ENCODE results near the gene PTGIR.

The PTGIR gene

DNA sequence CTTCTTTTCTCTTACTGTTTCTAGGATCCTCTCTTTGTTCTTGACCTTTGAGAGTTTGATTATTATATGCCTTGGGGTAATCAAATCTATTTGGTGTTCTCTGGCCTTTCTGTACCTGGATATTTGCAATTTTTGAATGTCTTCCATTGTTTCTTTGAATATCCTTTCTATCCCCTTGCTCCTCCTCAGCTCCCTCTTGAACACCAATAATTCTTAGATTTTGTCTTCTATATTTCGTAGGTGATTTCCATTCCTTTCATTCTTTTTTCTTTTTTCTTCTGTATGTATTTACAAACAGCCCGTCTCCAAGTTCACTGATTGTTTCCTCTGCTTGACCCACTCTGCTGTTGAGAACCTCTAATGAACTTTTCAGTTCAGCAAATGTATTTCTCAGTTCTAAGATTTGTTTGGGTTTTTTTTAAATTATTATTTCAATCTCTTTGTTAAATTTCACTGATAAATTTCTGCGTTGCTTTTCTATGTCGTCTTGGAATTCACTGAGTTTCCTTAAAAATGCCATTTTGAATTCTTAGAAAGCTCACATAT, 26.4 kb downstream of the PTGIR start:
- no peak for DNase-seq

DNA sequence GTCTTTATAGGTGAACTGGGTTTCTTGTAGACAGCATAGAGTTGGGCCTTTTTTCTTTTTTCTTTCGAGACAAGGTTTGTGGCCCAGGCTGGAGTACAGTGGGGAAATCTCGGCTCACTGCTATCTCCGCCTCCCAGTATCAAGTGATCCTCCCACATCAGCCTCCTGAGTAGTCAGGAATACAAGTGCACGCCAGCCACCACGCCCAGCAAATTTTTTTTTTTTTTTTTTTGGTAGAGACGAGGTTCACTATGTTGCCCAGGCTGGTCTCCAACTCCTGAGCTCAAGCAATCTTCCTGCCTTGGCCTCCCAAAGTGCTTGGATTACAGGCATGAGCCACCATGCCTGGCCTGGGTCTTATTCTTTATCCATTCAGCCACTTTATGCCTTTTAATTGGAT, 28.9 kb downstream of the PTGIR start:
- DNase-seq: no peak

DNA sequence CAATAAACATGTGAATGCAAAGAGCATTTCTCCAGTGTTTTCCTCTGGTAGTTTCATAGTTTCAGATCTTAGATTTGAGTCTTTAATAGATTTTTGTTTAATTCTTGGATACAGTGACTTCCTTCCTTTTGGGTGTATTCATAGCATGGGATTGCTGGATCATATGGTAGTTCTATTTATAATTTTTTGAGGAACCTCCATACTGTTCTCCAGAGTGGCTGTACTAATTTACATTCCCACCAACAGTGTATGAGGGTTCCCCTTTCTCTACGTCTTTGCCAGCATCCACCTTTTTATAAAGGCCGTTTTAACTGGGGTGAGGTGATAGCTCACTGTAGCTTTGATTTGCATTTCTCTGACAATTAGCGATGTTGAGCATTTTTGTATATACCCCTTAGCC, 33.0 kb downstream of the PTGIR start:
- DNase-seq: no peak

DNA sequence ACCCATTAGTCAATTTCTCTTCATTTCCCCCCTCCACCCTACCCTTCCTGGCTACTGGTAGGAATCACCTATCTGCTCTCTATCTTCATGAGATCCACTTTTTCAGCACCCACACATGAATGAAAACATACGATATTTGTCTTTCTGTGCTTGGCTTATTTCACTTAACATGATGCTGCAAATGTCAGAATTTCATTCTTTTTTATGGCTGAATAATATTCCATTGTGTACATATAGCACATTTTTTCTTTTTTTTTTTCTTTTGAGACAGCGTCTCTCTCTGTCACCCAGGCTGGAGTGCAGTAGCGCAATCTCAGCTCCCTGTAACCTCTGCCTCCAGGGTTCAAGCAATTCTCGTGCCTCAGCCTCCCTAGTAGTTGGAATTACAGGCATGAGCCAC, 33.6 kb downstream of the PTGIR start:
- DNase-seq: no peak

DNA sequence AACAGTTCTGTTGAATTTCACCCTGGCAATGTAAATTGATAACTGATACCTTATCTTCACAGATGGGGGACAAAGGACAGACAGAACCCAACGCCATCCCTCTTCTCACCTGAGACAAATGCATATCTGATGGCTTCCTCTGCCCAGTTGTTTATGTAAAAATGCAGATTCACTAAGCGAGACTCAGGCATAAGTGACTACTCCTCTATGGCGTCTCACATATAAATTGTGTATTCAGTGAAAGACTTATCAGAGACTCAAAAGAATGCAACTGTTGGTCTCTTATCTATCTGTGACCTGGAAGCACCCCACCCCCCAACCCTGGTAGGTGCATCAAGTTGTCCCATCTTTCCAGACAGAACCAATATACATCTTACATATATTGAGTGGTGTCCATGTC, 37.0 kb downstream of the PTGIR start:
- no peak for DNase-seq

DNA sequence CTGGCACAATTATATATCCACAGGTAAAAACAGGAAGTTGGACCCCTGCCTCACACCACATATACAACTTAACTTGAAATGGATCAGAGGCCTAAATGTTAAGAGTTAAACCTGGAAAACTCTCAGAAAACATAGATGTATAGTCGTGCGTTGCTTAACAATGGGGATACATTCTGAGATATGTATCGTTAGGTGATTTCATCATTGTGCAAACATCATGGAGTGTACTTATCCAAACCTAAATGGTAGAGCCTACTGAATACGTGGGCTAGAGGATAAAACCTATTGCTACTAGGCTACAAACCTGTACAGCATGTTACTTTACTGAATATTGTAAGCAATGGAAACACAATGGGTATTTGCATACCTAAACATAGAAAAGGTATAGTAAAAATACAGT, 38.6 kb downstream of the PTGIR start:
- DNase-seq: no peak

DNA sequence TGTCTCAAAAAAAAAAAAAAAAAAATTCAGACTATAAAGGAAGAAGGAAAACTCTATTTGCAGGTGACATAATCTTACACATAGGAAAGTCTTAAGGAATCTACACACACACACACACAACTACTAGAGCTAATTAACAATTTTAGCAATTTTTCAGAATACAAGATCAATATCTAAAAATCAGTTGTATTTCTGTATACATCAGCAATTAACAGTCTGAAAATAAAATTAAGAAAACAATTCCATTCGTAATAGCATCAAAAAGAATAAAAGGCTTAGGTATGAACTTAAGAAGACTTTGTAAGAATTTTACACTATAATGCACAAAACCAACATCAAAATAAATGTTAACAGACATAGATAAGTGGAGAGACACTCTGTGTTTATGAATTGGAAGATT, 39.4 kb downstream of the PTGIR start:
- no peak for DNase-seq

DNA sequence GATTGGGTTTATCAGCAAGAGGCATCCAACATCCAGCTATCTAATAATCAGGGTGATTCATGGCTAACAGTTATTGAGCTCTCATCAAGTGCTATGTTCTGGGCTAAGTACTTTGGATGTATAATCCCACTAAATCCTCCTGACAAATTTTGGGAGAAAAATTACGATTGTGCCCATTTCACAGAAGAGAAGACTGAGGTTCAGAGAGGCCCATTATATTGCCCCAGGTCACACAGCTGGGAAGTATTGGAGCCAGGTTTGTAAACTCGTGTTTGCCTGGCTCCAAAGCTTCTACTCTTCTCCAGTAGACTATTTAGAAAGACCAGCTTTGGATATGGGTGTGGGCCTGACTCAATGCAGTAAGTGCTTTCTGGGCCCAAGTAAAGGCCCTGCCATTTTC, 44.6 kb downstream of the PTGIR start:
- DNase-seq: no peak

DNA sequence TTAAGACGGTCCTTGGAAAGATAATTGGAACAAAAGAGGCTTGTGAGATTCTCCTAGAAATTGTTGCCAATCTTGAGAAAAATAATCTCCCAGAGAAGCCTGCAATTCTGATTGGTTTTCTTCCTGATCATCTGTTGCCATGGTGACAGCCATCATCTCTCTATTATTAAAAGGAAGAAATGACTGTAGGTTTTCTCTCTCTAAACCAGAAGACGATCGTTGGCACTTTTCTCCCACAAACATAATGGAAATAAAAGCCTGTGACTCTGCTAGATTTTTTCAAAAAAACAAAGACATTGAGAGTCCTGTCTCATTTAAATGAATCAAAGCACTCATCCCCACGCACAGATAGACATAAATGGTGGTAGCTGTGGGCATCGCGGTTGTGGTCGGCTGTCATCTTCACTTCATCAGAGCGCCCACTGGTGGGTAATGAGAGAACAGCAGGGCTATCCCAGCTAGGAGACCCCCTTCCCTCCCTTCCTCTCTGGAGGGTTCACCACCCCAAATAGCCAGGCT, 45.5 kb downstream of the PTGIR start:
- DNase-seq: no peak

DNA sequence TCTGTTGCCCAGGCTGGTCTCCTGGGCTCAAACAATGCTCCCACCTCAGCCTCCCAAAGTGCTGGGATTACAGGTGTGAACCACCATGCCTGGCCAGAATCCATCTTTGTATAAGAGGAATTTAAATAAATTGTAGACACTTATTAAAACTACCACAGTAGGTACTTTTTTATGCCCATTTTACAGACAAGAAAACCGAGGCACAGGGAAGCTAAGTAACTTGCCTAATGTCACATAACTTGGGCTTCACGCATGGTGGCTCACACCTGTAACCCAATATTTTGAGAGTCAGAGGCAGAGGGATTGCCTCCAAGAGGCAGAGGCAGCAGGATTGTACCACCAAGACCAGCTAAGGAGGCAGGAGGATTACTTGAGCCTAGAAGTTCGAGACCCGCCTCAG, 46.4 kb downstream of the PTGIR start:
- DNase-seq: no peak

DNA sequence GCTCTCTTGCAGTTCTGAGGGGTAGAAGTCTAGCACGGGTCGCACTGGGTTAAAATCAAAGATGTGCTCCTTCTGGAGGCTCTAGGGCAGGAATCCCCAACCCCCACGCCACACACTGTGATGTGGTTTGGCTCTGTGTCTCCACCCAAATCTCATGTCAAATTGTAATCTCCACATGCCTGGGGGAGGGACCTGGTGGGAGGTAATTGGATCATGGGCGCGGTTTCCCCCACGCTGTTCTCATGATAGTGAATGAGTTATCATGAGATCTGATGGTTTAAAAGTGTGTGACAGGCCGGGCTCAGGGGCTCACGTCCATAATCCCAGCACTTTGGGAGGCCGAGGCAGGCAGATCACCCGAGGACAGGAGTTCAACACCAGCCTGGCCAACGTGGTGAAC, 50.4 kb downstream of the PTGIR start:
- no peak for DNase-seq

DNA sequence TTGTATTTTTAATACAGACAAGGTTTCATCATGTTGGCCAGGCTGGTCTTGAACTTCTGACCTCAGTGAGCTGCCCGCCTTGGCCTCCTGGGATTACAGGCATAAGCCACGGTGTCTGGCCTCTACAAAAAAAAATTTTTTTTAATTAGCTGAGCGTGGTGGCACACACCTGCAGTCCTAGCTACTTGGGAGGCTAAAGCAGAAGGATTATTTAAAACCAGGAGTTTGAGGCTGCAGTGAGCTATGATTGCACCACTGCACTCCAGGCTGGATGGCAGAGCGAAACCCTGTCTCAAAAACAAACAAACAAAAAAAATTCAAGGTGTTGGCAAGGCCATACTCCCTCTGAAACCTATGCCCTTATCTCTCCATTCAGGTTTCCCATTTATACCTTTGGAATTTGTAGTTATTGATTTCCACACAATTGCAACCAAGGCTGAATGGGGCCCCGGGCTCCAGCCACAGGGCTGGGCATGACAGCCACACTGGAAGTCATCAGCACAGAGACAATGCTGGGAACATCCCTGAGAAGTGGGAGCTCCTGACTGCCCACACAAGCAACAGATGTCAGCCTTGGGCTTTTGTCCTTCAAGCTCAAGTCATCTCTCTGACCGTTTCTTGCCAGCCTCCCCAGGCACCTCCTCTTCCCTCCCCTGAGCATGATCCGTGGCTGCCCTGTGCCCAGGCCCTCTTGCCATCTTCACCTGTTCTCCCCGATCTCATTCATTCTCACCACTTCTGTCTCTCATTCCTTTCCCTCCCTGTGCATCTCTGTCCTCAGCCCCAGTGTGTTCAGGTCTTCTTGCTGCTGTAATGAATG, 51.0 kb downstream of the PTGIR start:
- DNase-seq: no peak

DNA sequence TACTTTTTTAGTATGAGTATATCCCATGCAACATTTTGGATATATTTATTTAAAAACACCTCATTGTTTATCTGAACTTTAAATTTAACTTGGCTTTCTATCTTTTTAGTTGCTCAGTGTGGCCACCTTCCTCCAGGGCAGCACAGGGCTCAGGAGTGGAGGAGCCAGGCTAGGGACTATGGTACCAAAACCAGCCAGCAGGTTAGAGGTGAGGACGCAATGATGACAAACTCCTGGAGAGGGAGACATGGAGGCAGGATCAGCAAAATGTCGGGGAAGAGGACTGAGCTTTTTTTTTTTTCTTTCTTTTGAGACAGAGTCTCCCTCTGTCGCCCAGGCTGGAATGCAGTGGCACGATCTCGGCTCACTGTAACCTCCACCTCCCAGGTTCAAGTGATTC, 53.4 kb downstream of the PTGIR start:
- DNase-seq: no peak
